HTR-8/SVneo (cell line): ENCODE measurements around the gene EVPLL.
"Not testable (repeated sequence)": the region's sequence is repeated elsewhere in the genome, so short reads cannot be mapped to it uniquely, and the experiment has no call there.

Source experiments
- DNase-seq: peaks from one replicate; pipeline ENCODE4 v3.0.0; 2011; ENCODE audit warnings: low spot score, mixed read lengths; ENCODE audit not compliant: insufficient read length
- FAIRE-seq: peaks from 2 replicates; lab custom pipeline; 2011; peaks lifted over from hg19 to GRCh38; lab: Jason Lieb, UNC

EVPLL gene

GRCh38 chr17:18377437-18378204 is at the start of gene EVPLL:
Gene EVPLL (plus strand): TSS chr17:18377778. CDS start chr17:18380938, 3,160 bp downstream.
- DNase-seq = no peak
- peak; percentile 52 for FAIRE-seq

DNA sequence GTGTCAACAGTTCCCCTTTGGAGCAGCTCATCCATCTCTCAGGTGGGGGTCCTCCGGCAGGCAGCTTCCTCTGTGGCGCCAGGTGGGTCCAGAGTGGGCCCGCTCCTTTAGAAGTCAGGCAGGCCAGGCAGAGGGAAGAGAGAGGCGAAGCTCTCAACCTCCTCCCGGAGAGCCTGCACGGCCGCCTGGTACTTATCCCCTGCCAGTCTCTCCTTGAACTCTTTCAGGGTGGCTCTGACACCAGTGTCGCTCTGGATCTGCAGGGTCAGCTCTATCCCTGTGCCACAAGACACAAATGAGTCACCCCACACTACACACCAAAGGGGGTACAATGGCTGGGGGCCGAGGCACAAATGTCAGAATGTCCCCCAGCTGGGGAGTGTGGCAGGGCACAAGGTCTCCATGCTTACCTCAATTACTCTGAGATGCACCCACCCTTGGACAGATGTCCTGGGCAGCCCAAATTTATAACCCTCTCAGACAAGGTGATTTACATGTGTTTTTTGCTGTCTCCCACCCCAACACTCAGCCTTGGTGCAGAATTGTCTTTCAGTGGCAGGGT is 48.9 kb upstream of the EVPLL start:
- DNase-seq = no peak
- FAIRE-seq = no peak

DNA sequence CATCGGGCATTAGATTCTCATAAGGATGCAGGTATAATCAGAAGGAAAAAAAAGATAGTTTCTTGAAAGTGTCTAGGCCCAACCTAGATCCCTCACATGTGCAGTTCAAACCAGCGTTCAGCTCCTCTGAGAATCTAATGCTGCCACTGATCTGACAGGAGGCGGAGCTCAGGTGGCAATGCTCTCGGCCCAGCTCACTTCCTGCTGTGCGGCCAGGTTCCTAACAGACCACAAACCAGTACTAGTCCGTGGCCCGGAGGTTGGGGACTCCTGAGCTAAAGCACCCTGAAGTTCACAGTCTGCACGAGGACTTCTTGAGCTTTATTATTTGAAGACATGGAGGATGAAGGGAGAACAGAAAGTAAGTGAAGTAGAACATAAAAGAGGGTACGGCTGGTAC is 45.7 kb upstream of the EVPLL start:
- FAIRE-seq (no peak), DNase-seq (no peak)

GRCh38 chr17:18332909-18333489 is 44.6 kb upstream of the EVPLL start:
- FAIRE-seq (no peak), DNase-seq (no peak)

- not testable (repeated sequence) for DNase-seq, FAIRE-seq
These were observed 39.4 kb upstream of the EVPLL start for GRCh38 chr17:18338158-18338557.

GRCh38 chr17:18339933-18340332 is 37.6 kb upstream of the EVPLL start:
- FAIRE-seq (peak; percentile 71), DNase-seq (no peak)

DNA sequence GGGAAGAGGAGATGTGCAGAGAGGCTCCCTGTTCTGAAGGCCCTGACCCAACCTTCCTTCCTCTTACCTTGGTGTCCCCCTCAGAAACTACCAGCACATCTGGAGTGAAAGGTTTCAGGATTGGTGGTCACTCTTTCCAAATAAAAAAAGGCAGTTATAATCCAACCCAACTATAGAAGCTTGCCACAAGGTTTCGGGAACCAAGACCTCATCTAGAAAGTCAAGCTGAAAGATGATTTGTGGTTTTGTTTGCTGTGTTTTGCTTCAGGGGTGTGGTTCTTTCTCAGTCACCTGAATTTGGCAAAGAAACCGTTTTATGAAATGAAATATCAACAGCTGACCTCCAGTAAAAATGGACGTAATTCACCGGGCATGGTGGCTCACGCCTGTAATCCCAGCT is 33.6 kb upstream of the EVPLL start:
- FAIRE-seq (peak; percentile 38), DNase-seq (no peak)

DNA sequence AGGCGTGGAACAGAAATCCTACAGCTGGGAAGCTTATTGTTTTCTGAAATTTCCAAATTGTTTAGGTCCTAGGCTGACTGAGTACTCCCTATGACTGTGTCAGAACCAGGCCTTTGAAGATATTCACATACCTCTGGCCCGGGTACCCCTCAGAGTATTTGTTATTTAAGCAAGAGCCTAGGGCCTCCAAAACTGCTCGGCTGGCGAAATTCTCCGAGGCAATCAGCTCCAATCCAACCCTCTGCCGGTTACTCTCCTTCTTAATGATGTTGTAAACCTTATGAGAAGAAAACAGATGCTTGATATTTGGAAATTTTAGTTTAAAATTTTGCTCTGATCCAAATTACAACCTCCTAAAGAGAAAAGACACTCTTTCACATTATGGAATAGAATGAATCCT is 24.0 kb upstream of the EVPLL start:
- FAIRE-seq = no peak
- DNase-seq = no peak

DNA sequence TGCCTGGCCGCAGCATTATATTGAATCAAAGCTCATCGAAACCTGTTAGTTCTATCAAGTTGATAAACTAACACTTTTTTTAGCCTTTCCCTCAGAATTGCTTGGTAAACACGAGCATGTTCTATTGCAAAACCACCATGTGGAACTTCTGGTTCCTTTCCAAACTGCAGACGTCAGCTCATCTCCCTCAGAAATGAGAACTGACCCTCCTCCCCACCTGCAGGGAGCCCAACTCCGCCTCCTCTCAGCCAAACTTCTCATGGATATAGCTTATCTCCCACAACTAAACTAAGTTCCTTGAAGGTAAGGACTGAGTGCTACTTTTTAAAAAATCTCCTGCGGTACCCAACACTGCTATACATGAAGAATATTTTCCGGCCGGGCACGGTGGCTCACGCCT is 21.0 kb upstream of the EVPLL start:
- FAIRE-seq = no peak
- no peak for DNase-seq

- FAIRE-seq = no peak
These were observed 17.1 kb upstream of the EVPLL start for GRCh38 chr17:18360518-18360917.

GRCh38 chr17:18361837-18362697 is 15.5 kb upstream of the EVPLL start:
- no peak for DNase-seq
- peak; percentile 52 for FAIRE-seq

More at GRCh38 chr17:18360518-18360917, 17.1 kb upstream of the EVPLL start:
- no peak for DNase-seq

- no peak for FAIRE-seq
- peak; percentile 53 for DNase-seq
These were observed 14.9 kb upstream of the EVPLL start for GRCh38 chr17:18362698-18363100.

GRCh38 chr17:18363101-18364049 is 14.2 kb upstream of the EVPLL start, which contains the start of gene SHMT1:
Gene SHMT1 (minus strand): TSS chr17:18363550. CDS start chr17:18355981, 7,569 bp downstream.
- peak; percentile 99 for DNase-seq
- peak; percentile 100 for FAIRE-seq

DNA sequence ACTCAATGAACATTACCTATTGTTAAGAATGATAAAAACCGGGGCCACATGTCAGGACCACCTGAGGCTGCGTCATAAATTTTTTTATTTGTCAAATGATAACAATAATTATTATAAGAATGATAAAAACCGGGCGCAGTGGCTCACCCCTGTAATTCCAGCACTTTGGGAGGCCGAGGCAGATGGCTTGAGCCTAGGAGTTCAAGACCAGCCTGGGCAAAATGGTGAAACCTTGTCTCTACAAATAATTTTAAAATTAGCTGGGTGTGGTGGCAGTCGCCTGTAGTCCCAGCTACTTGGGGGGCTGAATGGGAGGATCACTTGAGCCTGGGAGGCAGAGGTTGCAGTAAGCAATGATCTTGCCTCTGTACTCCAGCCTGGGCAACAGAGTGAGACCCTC is 13.4 kb upstream of the EVPLL start:
- FAIRE-seq (no peak), DNase-seq (no peak)

DNA sequence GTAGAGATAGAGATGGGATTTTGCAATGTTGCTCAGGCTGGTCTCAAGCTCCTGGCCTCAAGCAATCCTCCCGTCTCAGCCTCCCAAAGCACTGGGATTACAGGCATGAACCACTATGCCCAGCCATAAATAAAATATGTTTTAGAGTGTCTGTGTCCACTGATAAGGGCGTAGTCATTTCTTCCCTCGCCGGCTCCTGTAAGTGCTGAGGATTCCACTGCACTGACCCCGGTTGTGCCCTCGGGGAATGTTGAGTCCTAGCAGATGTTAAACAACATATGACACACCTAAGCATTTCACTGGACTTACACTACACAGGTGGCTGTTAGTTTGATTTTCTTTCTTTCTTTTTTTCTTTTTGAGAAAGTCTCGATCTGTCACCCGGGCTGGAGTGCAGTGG is 8.6 kb upstream of the EVPLL start:
- DNase-seq (peak; percentile 54), FAIRE-seq (no peak)

GRCh38 chr17:18370761-18371160 is 6.8 kb upstream of the EVPLL start:
- FAIRE-seq (no peak), DNase-seq (no peak)

DNA sequence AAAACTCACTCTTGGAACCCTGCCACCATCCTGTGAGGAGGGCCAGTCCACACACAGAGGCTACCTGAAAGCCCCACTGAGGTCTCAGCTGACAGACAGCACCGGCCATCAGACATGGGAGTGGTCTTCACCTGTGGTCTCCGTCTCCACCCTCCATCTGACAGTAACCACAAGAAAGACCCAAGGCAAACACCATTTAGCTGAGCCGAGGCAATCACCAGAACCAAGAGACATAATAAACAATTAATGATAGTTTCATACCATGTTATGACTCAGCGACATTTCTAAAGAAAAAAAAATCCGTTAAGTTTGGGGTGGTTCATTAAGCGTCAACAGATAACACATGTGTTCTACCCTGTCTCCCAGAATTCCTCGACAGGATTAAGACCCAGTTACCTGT is 6.1 kb upstream of the EVPLL start:
- FAIRE-seq (no peak), DNase-seq (no peak)

GRCh38 chr17:18373181-18373580 is 4.4 kb upstream of the EVPLL start:
- FAIRE-seq, DNase-seq: not testable (repeated sequence)

GRCh38 chr17:18374216-18374615 is 3.4 kb upstream of the EVPLL start:
- FAIRE-seq = no peak
- no peak for DNase-seq

- no peak for FAIRE-seq
- no peak for DNase-seq
These were observed 577 bp downstream of the EVPLL start for GRCh38 chr17:18378205-18378505.
